ENCODE data around the gene PDE1C.
"Not testable (repeated sequence)": the region's sequence is repeated elsewhere in the genome, so short reads cannot be mapped to it uniquely, and the experiment has no call there.

PDE1C gene

DNA sequence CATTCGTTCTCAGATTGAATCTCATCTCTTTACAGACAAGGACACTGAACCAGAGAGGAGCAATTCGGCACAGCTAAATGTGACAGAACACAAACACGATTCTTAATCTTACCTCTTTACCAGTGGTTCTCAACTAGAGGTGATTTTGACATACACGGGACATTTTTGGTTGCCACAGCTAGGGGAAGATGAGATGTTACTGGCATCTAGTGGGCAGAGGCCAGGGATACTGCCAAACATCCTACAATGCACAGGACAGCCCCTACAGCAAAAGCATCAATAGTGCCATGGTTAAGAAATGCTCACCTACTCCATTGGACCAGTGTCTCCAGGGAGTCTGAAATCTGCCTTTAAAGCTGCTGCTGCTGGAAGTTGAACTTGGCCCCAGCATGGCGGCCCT is 27.3 kb downstream of the PDE1C start:
- no peak for DNase-seq

DNA sequence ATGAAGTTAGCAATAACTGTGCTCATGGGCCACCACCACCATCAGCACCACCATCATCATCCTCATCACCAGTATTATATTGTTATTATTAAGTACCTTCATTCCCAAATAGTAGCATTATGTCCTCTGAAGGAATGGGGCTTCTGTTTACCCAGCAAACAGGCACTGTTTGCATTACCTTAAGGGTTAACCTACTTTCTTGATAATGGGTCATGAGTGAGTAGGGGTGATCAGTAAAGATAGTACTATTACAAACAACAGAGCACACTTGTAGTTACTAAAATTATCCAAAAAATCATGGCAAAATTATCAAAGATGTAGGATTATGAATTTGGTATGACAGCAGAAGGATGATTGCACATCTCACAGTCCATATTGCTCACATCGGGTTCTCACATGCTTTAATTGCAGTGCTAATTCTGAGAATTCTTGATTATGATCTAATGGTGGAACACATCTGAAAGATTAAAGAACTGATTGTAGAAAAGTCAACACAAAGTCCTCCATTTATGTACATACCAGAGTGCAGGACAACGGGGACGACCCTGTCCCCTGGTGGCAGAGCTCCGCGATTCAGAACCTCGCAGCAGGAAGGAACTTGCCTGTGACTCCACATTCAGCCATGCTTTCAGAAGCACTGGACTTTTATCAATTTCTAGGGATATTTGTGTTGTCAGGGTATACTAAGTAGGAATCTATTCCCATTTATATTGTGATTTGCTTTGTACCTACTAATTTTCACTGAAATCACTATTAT is 31.0 kb downstream of the PDE1C start:
- no peak for DNase-seq

DNA sequence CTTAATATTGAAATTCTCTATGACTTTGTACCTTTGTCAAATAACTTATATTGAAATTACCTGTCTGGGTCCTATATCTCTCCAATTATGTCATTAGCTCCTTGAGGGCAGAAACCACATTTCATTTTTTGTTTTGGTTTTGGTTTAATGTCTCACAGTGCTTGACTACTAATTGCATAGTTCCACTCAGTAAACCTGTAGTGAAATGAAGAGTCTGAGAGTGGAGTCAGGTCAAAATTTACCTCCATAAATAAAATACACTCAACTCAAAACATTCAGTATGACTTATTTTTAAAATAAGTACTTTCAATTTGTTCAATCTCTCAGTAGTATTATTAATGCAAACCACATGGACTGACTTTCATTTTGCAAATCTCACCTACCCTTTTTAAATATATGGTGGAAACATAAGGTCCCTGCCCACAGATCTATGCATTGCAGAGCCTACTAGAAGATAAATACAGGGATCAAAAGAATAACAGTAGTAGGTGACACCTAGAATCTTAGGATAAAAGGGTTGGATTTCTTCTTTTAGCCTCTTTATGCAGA is 32.5 kb downstream of the PDE1C start:
- DNase-seq, result no peak

- no peak for DNase-seq
These were observed 33.6 kb downstream of the PDE1C start for GRCh38 chr7:32036557-32036956.

GRCh38 chr7:32034052-32034451 is 36.2 kb downstream of the PDE1C start:
- no peak for DNase-seq

DNA sequence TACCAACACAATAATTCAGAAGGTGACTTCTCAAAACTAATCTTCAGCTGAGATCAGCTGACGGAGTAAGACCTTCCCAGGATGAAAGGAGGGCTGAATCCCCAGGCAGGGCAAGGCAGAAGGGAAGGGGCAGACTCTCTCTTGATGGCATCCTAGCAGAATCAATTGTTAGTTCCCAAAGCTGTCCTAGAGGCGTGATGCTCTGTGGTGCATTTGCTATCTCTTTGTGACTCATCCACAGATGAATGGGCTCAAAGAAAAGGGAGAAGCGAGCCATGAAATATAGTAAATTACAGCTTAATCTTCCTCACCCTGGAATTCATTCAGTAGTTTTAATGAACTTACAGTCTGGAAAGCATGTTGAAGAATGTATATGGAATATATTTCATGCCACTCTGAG is 37.2 kb downstream of the PDE1C start:
- DNase-seq, result no peak

- no peak for DNase-seq
These were observed 38.0 kb downstream of the PDE1C start for GRCh38 chr7:32032211-32032610.

DNA sequence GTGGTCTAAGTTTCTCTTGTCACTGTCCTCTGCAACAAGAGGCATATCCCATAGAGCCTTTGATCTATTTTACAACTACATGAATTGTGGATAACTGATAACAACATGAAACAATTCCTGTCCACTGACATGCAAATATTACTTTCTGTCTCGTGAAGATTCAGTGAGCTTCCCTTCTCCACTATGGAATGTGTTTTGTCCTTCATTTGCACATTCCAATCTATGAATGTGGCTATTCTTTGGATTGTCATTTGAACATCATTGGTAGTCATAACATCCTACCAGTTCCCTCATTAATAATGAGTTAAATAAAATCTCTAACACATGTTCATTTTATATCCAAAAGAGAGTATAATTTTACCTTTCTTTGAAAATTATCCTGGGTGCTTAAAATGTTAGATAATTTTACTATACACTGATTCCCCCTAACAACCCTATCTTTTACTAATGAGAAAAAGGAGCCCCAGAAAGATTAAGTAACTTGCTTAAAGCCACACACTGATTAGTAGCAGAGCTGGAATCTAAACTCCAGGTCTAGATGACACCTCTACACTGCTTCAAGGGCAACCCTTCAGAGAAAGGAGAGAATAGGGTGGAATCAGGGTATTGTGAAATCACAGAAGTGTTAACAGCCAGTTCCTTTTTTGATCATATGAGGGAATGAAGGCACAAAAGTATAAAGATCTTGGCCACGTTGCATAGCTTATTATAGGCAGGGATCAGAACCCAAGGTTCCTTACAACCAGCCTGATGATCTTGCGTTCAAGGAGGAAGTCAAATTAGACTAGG is 39.1 kb downstream of the PDE1C start:
- DNase-seq, result no peak

DNA sequence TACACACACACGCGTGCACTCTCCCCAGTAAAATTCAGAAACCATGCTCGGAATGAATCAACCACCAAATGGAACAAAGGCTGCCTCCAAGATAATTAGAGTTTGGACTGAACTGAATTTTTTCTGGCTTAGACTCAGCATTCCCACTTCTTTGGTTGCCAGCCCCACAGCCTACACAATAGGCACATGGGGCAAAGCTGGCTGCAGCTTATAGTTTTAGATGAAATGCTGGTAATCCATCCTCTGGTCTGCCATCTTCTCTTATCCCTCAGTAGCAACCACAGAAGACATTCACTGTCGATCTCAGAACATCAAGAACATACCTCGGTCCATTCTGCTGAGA is 44.2 kb downstream of the PDE1C start:
- no peak for DNase-seq

DNA sequence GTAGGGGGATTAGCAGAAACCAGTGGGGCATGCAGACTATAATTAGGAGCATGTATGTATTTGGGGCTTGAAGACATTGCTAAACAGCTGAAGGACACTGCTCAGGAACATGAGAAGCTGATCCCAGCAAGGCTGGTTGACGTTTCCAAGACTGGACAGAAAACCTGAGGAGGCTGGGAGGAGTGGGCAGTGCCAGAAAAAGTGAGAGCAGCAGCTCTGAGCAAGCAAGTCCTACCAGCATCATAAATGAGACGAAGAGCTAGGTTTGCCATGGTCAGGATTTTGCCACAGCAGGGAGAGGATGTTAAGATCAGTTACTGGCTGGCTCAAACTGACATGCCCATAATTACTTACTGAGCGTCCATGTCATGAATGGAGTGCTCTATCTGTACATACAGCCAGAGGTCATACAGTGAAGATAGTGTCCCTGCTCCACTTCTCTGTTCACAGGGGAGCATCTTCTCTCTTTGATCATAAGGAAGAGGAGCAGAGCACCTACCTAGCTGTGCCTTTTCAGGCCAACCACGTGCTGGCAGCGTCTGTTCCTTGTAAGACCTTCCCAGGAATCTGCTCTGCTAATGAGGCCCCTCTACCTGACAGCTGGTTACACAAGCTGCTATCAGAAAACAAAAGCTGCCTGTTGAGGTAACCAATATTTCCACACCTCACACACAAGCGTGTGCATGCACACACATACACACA is 44.7 kb downstream of the PDE1C start:
- DNase-seq, result no peak

- no peak for DNase-seq
These were observed 46.8 kb downstream of the PDE1C start for GRCh38 chr7:32023376-32023775.

DNA sequence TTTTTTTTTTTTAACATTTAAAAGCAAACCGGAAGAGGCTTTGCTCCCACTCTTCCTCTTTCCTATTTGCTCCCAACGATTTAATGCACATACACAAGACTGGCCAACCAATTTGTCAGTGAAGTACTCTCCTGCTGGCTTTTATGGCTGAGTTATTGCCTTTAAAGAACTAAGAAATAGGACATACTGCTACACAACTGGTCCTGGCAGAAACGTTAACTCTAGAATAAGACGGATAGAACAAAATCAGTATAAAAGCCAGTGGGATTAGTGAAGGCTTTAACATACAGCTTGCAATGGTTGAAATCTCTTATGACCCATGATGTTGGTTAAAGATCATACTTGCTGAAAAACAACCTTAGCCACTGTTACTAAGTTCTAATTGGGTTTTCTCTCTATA is 47.2 kb downstream of the PDE1C start:
- no peak for DNase-seq

GRCh38 chr7:32020551-32021159 is 49.6 kb downstream of the PDE1C start:
- DNase-seq, result no peak

- DNase-seq, result no peak
These were observed 51.2 kb downstream of the PDE1C start for GRCh38 chr7:32018845-32019578.

DNA sequence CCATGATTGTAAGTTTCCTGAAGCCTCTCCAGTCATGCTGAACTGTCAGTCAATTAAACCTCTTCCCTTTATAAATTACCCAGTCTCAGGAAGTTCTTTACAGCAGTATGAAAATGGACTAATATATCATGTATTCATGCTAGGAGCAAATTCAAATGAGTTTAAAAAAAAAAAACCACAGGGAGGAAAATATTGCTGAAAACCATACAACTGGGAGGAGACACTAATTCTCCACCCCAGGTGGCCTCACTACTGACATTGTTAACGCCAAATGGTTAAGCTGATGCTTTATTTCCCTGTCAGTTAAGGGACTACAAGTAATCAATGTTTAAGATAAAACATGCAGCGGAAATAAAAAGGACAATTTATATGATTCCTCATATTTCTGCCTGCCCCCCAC is 55.1 kb downstream of the PDE1C start:
- DNase-seq, result no peak

GRCh38 chr7:32013471-32013870 is 56.7 kb downstream of the PDE1C start:
- not testable (repeated sequence) for DNase-seq

GRCh38 chr7:32005577-32005976 is 64.6 kb downstream of the PDE1C start:
- DNase-seq, result no peak

DNA sequence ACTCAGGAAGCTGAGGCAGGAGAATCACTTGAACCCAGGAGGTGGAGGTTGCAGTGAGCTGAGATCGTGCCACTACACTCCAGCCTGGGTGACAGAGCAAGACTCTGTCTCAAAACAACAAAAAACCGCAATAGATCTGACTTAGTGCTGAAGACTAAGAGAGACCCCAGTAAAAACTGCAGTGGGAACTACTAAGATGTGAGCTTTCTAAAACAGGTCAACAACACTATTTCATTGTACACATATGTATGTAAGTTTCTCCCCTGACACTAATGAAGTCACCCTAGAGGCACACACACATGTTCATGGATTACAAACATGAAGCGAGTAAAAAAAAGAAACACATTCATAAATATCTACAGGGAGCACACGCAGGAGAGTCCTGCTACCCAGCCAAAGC is 68.3 kb downstream of the PDE1C start:
- no peak for DNase-seq

DNA sequence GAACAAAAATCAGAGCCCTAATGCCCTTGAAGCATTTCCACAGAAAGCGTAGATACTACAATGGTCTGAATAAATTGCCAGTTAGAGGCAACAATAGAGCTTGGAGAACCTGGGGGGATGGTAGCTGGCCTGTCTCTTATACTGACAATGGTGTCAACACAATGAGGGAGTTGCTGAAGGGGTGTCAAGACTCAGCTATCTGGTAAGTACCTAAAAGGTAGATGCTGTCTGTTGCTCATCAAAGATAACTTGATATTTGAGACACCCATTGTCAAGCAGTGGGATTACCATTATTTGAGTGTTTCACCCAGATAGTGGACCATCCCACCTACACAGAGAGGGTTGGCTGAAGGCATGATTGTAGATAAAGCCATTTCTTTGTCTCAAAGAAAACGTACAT is 72.8 kb downstream of the PDE1C start:
- DNase-seq, result no peak

- DNase-seq, result no peak
These were observed 75.1 kb downstream of the PDE1C start for GRCh38 chr7:31995134-31995533.

DNA sequence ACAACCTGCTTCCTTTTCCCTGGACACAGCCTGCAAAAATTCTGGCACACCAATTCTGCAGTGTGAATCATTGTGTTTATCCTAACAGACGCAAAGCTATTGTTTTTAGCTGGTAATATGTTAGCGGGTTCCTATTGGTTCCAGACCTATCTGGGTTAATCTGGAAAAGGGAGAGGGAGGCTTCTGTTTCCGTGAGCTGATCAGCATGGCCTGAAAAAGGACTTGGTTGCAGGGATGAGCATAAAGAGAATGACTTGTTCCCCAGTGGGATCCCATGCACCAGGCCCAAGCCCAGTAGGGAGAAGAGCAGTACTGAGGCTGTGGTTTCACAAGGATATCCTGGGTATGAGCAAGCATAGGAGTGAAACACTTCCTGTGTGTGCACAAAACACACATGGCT is 78.4 kb downstream of the PDE1C start:
- DNase-seq, result no peak

DNA sequence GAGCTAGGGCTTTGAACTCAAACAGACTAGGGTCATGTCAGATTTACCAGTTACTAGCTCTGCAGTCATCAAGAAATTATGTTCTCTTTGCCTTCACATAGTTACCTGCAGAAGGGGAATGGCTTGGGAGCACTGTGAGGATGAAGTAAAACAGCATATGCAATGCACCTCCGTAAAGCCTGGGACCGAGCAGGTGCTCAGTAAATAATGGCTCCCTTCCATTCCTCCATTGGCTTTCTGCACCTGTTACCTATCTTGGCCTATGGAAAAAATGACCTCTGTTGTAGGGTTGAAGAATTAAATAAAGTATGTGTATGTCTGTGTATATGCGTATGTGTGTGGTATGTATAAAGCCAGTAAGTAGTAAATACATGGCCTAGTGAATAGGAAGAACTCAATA is 78.8 kb downstream of the PDE1C start:
- no peak for DNase-seq

All from CD4-positive, alpha-beta T cell treated with Interleukin-17A for 4 hours (primary cell).